H9 (cell line): ENCODE data around the gene FRY. TPM values are rescaled to one million over a fixed set of nuclear protein-coding genes. Genes with fewer than 3 reads are reported as not detected.

Source experiments
- DNase-seq: peaks from one replicate; pipeline ENCODE4 v3.0.0-alpha.2; 2017
- H2AFZ ChIP-seq: one replicate; pipeline ENCODE4 v1.6.1; 2013; ENCODE audit warnings: mild to moderate bottlenecking, low read length, control low read depth, moderate library complexity
- H2AK5ac ChIP-seq: 2 replicates; pipeline ENCODE4 v1.6.1; 2013; ENCODE audit warnings: low read length, control low read depth, mixed read lengths; ENCODE audit not compliant: insufficient read length
- H2BK120ac ChIP-seq: one replicate; pipeline ENCODE4 v1.6.1; 2013; ENCODE audit warnings: low read depth, mild to moderate bottlenecking, low read length, control low read depth, inconsistent platforms; ENCODE audit not compliant: poor library complexity, severe bottlenecking
- H2BK12ac ChIP-seq: 2 replicates; pipeline ENCODE4 v1.6.1; 2013; ENCODE audit warnings: low read length, control low read depth, mixed read lengths, low read depth; ENCODE audit not compliant: insufficient read length
- H2BK15ac ChIP-seq: 2 replicates; pipeline ENCODE4 v1.6.1; 2013; ENCODE audit warnings: low read depth, low read length, control low read depth
- H2BK20ac ChIP-seq: one replicate; pipeline ENCODE4 v1.6.1; 2013; ENCODE audit warnings: low read depth, mild to moderate bottlenecking, low read length, control low read depth, inconsistent platforms; ENCODE audit not compliant: poor library complexity, severe bottlenecking
- H2BK5ac ChIP-seq: 2 replicates; pipeline ENCODE4 v1.6.1; 2013; ENCODE audit warnings: low read length, control low read depth, mixed read lengths; ENCODE audit not compliant: insufficient read length
- H3K14ac ChIP-seq: 2 replicates; pipeline ENCODE4 v1.6.1; 2013; ENCODE audit warnings: low read length, control low read depth; ENCODE audit not compliant: insufficient read depth
- H3K18ac ChIP-seq: 2 replicates; pipeline ENCODE4 v1.6.1; 2013; ENCODE audit warnings: low read depth, mild to moderate bottlenecking, mixed read lengths, low read length, control low read depth; ENCODE audit not compliant: insufficient read length
- H3K23ac ChIP-seq: 2 replicates; pipeline ENCODE4 v1.6.1; 2013; ENCODE audit warnings: low read length, control low read depth, mixed read lengths, low read depth; ENCODE audit not compliant: insufficient read length
- H3K23me2 ChIP-seq: 2 replicates; pipeline ENCODE4 v1.6.1; 2013; ENCODE audit warnings: low read depth, mild to moderate bottlenecking, mixed read lengths, low read length, control low read depth; ENCODE audit not compliant: insufficient read length, poor library complexity, severe bottlenecking
- H3K27ac ChIP-seq: 2 replicates; pipeline ENCODE4 v1.5.1; 2013; ENCODE audit warnings: low read length, control low read depth, mixed read lengths, low read depth; ENCODE audit not compliant: insufficient read length
- H3K27me3 ChIP-seq: 2 replicates; pipeline ENCODE4 v1.6.1; 2013; ENCODE audit warnings: low read length, control low read depth, inconsistent platforms; ENCODE audit not compliant: insufficient read depth
- H3K4ac ChIP-seq: 2 replicates; pipeline ENCODE4 v1.6.1; 2013; ENCODE audit warnings: low read depth, mild to moderate bottlenecking, control low read depth, inconsistent platforms, low read length, moderate library complexity
- H3K4me1 ChIP-seq: 2 replicates; pipeline ENCODE4 v1.6.1; 2013; ENCODE audit warnings: low read length, control low read depth, inconsistent platforms; ENCODE audit not compliant: insufficient read depth
- H3K4me2 ChIP-seq: 2 replicates; pipeline ENCODE4 v1.6.1; 2013; ENCODE audit warnings: low read length, control low read depth, mixed read lengths; ENCODE audit not compliant: insufficient read length, insufficient read depth
- H3K56ac ChIP-seq: 2 replicates; pipeline ENCODE4 v1.6.1; 2013; ENCODE audit warnings: low read depth, mild to moderate bottlenecking, mixed read lengths, low read length, control low read depth; ENCODE audit not compliant: insufficient read length
- H3K79me1 ChIP-seq: 2 replicates; pipeline ENCODE4 v1.6.1; 2013; ENCODE audit warnings: low read depth, mild to moderate bottlenecking, moderate library complexity, low read length, control low read depth, inconsistent platforms; ENCODE audit not compliant: insufficient read depth, poor library complexity, severe bottlenecking
- H3K79me2 ChIP-seq: 2 replicates; pipeline ENCODE4 v1.6.1; 2013; ENCODE audit warnings: low read length, control low read depth, inconsistent platforms; ENCODE audit not compliant: insufficient read depth
- H3K9ac ChIP-seq: 2 replicates; pipeline ENCODE4 v1.6.1; 2013; ENCODE audit warnings: low read length, control low read depth, mixed read lengths; ENCODE audit not compliant: insufficient read length; ENCODE audit errors: extremely low read depth
- H3K9me3 ChIP-seq: one replicate; pipeline ENCODE4 v1.6.1; 2013; ENCODE audit warnings: low read depth, low read length, inconsistent platforms; ENCODE audit not compliant: control insufficient read depth
- H3T11ph ChIP-seq: one replicate; pipeline ENCODE4 v1.6.1; 2013; ENCODE audit warnings: mild to moderate bottlenecking, low read length, control low read depth, inconsistent platforms
- H4K20me1 ChIP-seq: one replicate; pipeline ENCODE4 v1.6.1; 2013; ENCODE audit not compliant: control insufficient read depth, insufficient read length, insufficient read depth
- H4K5ac ChIP-seq: 2 replicates; pipeline ENCODE4 v1.6.1; 2013; ENCODE audit warnings: low read depth, mild to moderate bottlenecking, mixed read lengths, low read length, control low read depth; ENCODE audit not compliant: insufficient read length
- H4K8ac ChIP-seq: replicated peaks from 2 replicates; pipeline ENCODE4 v1.6.1; 2013; ENCODE audit warnings: low read length, control low read depth, mixed read lengths, low read depth; ENCODE audit not compliant: insufficient read length
- H4K91ac ChIP-seq: 2 replicates; pipeline ENCODE4 v1.6.1; 2013; ENCODE audit warnings: low read depth, mild to moderate bottlenecking, moderate library complexity, mixed read lengths, low read length, control low read depth; ENCODE audit not compliant: insufficient read length
- H3K27ac Mint-ChIP-seq, 3 experiments: 2 replicates in 2 of 3; 3 replicates in 1 of 3; pipeline ENCODE4 v1.8.0; 2020 to 2021; ENCODE audit warnings: mixed read lengths in 3 of 3, mild to moderate bottlenecking in 1 of 3, moderate library complexity in 1 of 3
- H3K27me3 Mint-ChIP-seq: 2 replicates; pipeline ENCODE4 v1.8.0; 2021; ENCODE audit warnings: low read depth, mild to moderate bottlenecking, moderate library complexity, mixed read lengths
- H3K36me3 Mint-ChIP-seq, 3 experiments: 2 replicates in 2 of 3; 3 replicates in 1 of 3; pipeline ENCODE4 v1.8.0; 2020 to 2021; ENCODE audit warnings: low read depth in 3 of 3, mixed read lengths in 3 of 3; ENCODE audit not compliant: insufficient read depth in 1 of 3
- H3K4me1 Mint-ChIP-seq, 2 experiments: 2 replicates each; pipeline ENCODE4 v1.8.0; 2020; ENCODE audit warnings: mixed read lengths in 2 of 2
- H3K4me3 Mint-ChIP-seq, 2 experiments: 2 replicates in 1 of 2; 3 replicates in 1 of 2; pipeline ENCODE4 v1.8.0; 2020 to 2021; ENCODE audit warnings: mild to moderate bottlenecking in 2 of 2, mixed read lengths in 2 of 2, moderate library complexity in 1 of 2
- H3K9me3 Mint-ChIP-seq, 2 experiments: 2 replicates in 1 of 2; 3 replicates in 1 of 2; pipeline ENCODE4 v1.8.0; 2020; ENCODE audit warnings: mild to moderate bottlenecking in 2 of 2, mixed read lengths in 2 of 2, moderate library complexity in 1 of 2
- CTCF ChIP-seq: fragments of 200-600 bp; sonication (generic); conservative IDR thresholded peaks from 3 replicates; pipeline ENCODE4 v1.8.0; 2021; ENCODE audit warnings: antibody characterized with exemption, mild to moderate bottlenecking
- WGBS: extraction: QIAGEN DNeasy Blood & Tissue Kit; methylation state at CpG from one replicate; pipeline ENCODE4 v1.1.7; 2013; ENCODE audit warnings: missing lambda C conversion rate, low lambda C conversion rate, mixed read lengths; ENCODE audit not compliant: insufficient read length; ENCODE audit errors: extremely low coverage; 5-methylcytosine and 5-hydroxymethylcytosine counted together
- total RNA-seq: library from RNA; stranded (reverse); gene quantifications from 2 replicates; pipeline ENCODE4 v1.2.1, GENCODE V29; 2021

Gene FRY
- total RNA-seq, 1 experiment from 2014 or later: 5.2 TPM

GRCh38 chr13:32114284-32114950 is 82.8 kb downstream of the FRY start:
- H2AFZ ChIP-seq: no peak overlapping the region

More at GRCh38 chr13:32114284-32114950, 82.8 kb downstream of the FRY start:
- H3K4me1 Mint-ChIP-seq: peaks cover 0 to 4% of the 10 kb centered on the region in 2 experiments; a peak in 2 of 4 replicates
- no peak overlapping the region for H3K4me2 ChIP-seq
- H3K9me3 ChIP-seq: no peaks in the 10 kb centered on the region
- no peaks in the 10 kb centered on the region for H3K4me1 ChIP-seq
- H2AK5ac ChIP-seq: no peak overlapping the region
- no peaks in the 10 kb centered on the region for H4K20me1 ChIP-seq
- WGBS: no CpG with 5 or more reads among the region's 5 CpGs
- no peak overlapping the region for H4K5ac ChIP-seq
- no peak overlapping the region for H3K23ac ChIP-seq
- no peaks in the 10 kb centered on the region; a peak in 1 of 5 replicates for H3K9me3 Mint-ChIP-seq
- no peak overlapping the region for H4K8ac ChIP-seq
- H3K27me3 ChIP-seq: no peaks in the 10 kb centered on the region
- no peaks in the 10 kb centered on the region for H3K79me1 ChIP-seq
- H3K4me3 Mint-ChIP-seq: no peak overlapping the region
- H4K91ac ChIP-seq: no peak overlapping the region
- DNase-seq: no peak
- H2BK120ac ChIP-seq: no peak overlapping the region
- H3T11ph ChIP-seq: no peak overlapping the region
- no peaks in the 10 kb centered on the region for H3K79me2 ChIP-seq
- no peak overlapping the region for H3K18ac ChIP-seq
- no peaks in the 10 kb centered on the region for H3K27me3 Mint-ChIP-seq
- no peak overlapping the region for H3K27ac ChIP-seq
- TF ChIP-seq CTCF: no peak
- no peaks in the 10 kb centered on the region for H3K36me3 Mint-ChIP-seq
- H3K4ac ChIP-seq: no peak overlapping the region
- no peak overlapping the region for H3K56ac ChIP-seq
- H3K9ac ChIP-seq: no peak overlapping the region
- H3K27ac Mint-ChIP-seq: no peak overlapping the region
- no peak overlapping the region for H2BK20ac ChIP-seq
- H2BK5ac ChIP-seq: no peak overlapping the region
- H3K14ac ChIP-seq: no peak overlapping the region
- H2BK15ac ChIP-seq: no peak overlapping the region
- H3K23me2 ChIP-seq: no peaks in the 10 kb centered on the region
- no peak overlapping the region for H2BK12ac ChIP-seq
